Neural cell (in vitro differentiated cells): ENCODE data around the gene DPH1. TPM values are rescaled to one million over a fixed set of nuclear protein-coding genes. Genes with fewer than 3 reads are reported as not detected.

Experiments used
- H2AFZ ChIP-seq: fragments of 200-600, 300-800 bp; sonication (generic), shearing (Covaris generic); 2 replicates; pipeline ENCODE4 v1.6.0; 2014; ENCODE audit warnings: low read depth, mild to moderate bottlenecking, antibody characterized with exemption, low read length, moderate library complexity
- H3F3A ChIP-seq: fragments of 200-600 bp; shearing (Covaris generic); 2 replicates; pipeline ENCODE4 v1.6.1; 2016; ENCODE audit warnings: mild to moderate bottlenecking, moderate library complexity, mixed read lengths, antibody characterized with exemption, low read length; ENCODE audit not compliant: insufficient read depth, poor library complexity, severe bottlenecking
- H3K27ac ChIP-seq: fragments of 200-600, 300-800 bp; sonication (generic), shearing (Covaris generic); 2 replicates; pipeline ENCODE4 v1.5.1; 2014; ENCODE audit warnings: mild to moderate bottlenecking, low read length, moderate library complexity
- H3K27me3 ChIP-seq: fragments of 300-800, 200-600 bp; sonication (generic), shearing (Covaris generic); 2 replicates; pipeline ENCODE4 v1.6.0; 2014; ENCODE audit warnings: mild to moderate bottlenecking, low read depth, low read length, moderate library complexity; ENCODE audit not compliant: insufficient read depth
- H3K36me3 ChIP-seq: fragments of 300-800, 200-600 bp; sonication (generic), shearing (Covaris generic); 2 replicates; pipeline ENCODE4 v1.5.1; 2014; ENCODE audit warnings: mild to moderate bottlenecking, antibody characterized with exemption, low read length, moderate library complexity; ENCODE audit not compliant: insufficient read depth
- H3K4me2 ChIP-seq: fragments of 300-800, 200-600 bp; sonication (generic), shearing (Covaris generic); 2 replicates; pipeline ENCODE4 v1.6.0; 2014; ENCODE audit warnings: mild to moderate bottlenecking, low read length
- H3K4me3 ChIP-seq: fragments of 300-800, 200-600 bp; sonication (generic), shearing (Covaris generic); 2 replicates; pipeline ENCODE4 v1.5.1; 2014; ENCODE audit warnings: mild to moderate bottlenecking, low read length, moderate library complexity
- H3K79me2 ChIP-seq: fragments of 200-600 bp; shearing (Covaris generic); replicated peaks from 2 replicates; pipeline ENCODE4 v1.6.0; 2014; ENCODE audit warnings: mild to moderate bottlenecking, low read length, moderate library complexity; ENCODE audit not compliant: insufficient read depth
- H3K9ac ChIP-seq: fragments of 300-800, 200-600 bp; sonication (generic), shearing (Covaris generic); 2 replicates; pipeline ENCODE4 v1.6.1; 2016; ENCODE audit warnings: mild to moderate bottlenecking, low read length, mixed read lengths
- H3K9me2 ChIP-seq: fragments of 200-600 bp; shearing (Covaris generic); 2 replicates; pipeline ENCODE4 v1.6.1; 2016; ENCODE audit warnings: mild to moderate bottlenecking, low read length, mixed read lengths; ENCODE audit not compliant: insufficient read depth
- H3K9me3 ChIP-seq: fragments of 200-600, 300-800 bp; sonication (generic), shearing (Covaris generic); 2 replicates; pipeline ENCODE4 v1.6.1; 2016; ENCODE audit warnings: mild to moderate bottlenecking, mixed run types, low read length, moderate library complexity, mixed read lengths
- H4K20me1 ChIP-seq: fragments of 200-600 bp; shearing (Covaris generic); 2 replicates; pipeline ENCODE4 v1.6.1; 2016; ENCODE audit warnings: mild to moderate bottlenecking, mixed run types; ENCODE audit not compliant: insufficient read depth
- EP300 ChIP-seq: fragments of 450-650 bp; conservative IDR thresholded peaks from 2 replicates; pipeline ENCODE4 v1.6.1; 2014; ENCODE audit warnings: antibody characterized with exemption, mild to moderate bottlenecking, moderate library complexity; ENCODE audit not compliant: poor library complexity, severe bottlenecking
- EZH2 ChIP-seq: fragments of 200-600, 300-800 bp; shearing (Covaris generic), sonication (generic); IDR thresholded peaks from 2 replicates; pipeline ENCODE4 v1.6.1; 2014; ENCODE audit warnings: antibody characterized with exemption, low read length, borderline replicate concordance, mild to moderate bottlenecking; ENCODE audit not compliant: insufficient read depth, poor library complexity, severe bottlenecking
- MXI1 ChIP-seq: fragments of 450-650 bp; conservative IDR thresholded peaks from 2 replicates; pipeline ENCODE4 v1.6.1; 2014; ENCODE audit warnings: antibody characterized with exemption, mild to moderate bottlenecking; ENCODE audit not compliant: poor library complexity, severe bottlenecking
- POLR2AphosphoS5 ChIP-seq: IDR thresholded peaks from 2 replicates; pipeline ENCODE4 v1.6.1; 2012
- RAD21 ChIP-seq: fragments of 450-650 bp; conservative IDR thresholded peaks from 2 replicates; pipeline ENCODE4 v1.6.1; 2014; ENCODE audit warnings: antibody characterized with exemption, mild to moderate bottlenecking, moderate library complexity
- SMC3 ChIP-seq: fragments of 450-650 bp; conservative IDR thresholded peaks from 2 replicates; pipeline ENCODE4 v1.6.1; 2014; ENCODE audit warnings: antibody characterized with exemption, mild to moderate bottlenecking, moderate library complexity; ENCODE audit not compliant: poor library complexity
- TAF1 ChIP-seq: IDR thresholded peaks from 2 replicates; pipeline ENCODE4 v1.6.1; 2012; ENCODE audit warnings: low read depth
- polyA plus RNA-seq: library from polyadenylated mRNA; depleted of rRNA; stranded (reverse); fragments of >200 nt; gene quantifications from 2 replicates; pipeline ENCODE4 v1.2.3, GENCODE V29; 2014
- TF ChIP-seq, protein P1 (sequence below): IDR thresholded peaks from 2 replicates; pipeline ENCODE4 v1.6.1; 2012; ENCODE audit warnings: borderline replicate concordance
- TF ChIP-seq, protein P2 (sequence below): fragments of 450-650 bp; IDR thresholded peaks from 2 replicates; pipeline ENCODE4 v1.5.1; 2014; ENCODE audit warnings: antibody characterized with exemption, mild to moderate bottlenecking, moderate library complexity; ENCODE audit not compliant: poor library complexity, severe bottlenecking

DPH1 gene
- polyA plus RNA-seq, 1 donor from 2014 or later, result 44.8 TPM

DNA sequence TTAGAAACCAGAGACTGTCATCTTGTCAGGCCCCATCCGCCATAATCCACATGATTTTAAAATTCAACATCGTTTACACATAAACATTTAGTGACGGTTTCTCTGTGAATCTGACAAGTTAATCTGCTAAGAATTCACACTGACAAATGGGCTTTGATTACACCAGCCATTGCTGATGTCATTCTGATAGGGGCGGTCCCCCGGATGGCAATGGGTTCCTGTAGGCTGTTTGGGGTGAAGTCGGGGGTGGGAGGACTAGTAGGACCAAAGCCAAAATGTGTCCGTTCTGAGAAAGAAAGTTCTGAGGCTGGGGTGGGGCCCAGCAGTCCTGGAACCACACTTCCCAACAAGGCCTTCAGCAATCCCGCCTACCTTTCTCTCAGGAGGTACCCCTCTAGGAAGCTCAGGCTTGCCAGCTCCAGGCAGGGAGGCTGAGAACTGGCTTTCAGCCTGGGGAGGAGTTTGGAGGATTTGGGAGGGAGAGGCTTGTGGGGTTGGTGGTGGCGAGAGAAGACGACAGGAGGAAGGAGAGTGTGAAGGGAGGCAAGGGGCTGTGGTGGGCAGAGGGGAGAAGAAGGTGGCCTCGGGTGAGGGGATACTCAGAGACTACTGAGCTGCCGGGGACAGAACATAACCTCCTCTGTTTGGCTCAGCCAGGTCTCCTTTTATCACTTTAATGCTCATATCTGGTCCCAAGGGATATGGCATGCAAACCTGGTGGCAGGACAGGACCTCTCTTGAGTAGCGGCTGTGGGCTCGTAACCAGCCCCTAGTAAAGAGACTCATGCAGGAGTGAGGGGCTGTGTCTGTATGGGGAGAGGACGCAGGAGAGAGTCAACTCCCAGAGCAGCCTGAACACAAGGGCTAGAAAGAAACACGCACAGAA, 33.6 kb downstream of the DPH1 start:
- no peaks in the 10 kb centered on the region for H3K9me2 ChIP-seq
- no peaks in the 10 kb centered on the region for H3K9me3 ChIP-seq
- H4K20me1 ChIP-seq, result no peaks in the 10 kb centered on the region
- H3K79me2 ChIP-seq, result no peaks in the 10 kb centered on the region
- no peak overlapping the region for H3K4me2 ChIP-seq
- H3K27ac ChIP-seq, result no peak overlapping the region
- TF ChIP-seq RAD21 (no peak), EZH2 (no peak), EP300 (no peak), POLR2AphosphoS5 (no peak), TAF1 (no peak), SMC3 (no peak), MXI1 (no peak)
- TF ChIP-seq, protein P1, sequence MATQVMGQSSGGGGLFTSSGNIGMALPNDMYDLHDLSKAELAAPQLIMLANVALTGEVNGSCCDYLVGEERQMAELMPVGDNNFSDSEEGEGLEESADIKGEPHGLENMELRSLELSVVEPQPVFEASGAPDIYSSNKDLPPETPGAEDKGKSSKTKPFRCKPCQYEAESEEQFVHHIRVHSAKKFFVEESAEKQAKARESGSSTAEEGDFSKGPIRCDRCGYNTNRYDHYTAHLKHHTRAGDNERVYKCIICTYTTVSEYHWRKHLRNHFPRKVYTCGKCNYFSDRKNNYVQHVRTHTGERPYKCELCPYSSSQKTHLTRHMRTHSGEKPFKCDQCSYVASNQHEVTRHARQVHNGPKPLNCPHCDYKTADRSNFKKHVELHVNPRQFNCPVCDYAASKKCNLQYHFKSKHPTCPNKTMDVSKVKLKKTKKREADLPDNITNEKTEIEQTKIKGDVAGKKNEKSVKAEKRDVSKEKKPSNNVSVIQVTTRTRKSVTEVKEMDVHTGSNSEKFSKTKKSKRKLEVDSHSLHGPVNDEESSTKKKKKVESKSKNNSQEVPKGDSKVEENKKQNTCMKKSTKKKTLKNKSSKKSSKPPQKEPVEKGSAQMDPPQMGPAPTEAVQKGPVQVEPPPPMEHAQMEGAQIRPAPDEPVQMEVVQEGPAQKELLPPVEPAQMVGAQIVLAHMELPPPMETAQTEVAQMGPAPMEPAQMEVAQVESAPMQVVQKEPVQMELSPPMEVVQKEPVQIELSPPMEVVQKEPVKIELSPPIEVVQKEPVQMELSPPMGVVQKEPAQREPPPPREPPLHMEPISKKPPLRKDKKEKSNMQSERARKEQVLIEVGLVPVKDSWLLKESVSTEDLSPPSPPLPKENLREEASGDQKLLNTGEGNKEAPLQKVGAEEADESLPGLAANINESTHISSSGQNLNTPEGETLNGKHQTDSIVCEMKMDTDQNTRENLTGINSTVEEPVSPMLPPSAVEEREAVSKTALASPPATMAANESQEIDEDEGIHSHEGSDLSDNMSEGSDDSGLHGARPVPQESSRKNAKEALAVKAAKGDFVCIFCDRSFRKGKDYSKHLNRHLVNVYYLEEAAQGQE, result no peak
- TF ChIP-seq, protein P2, sequence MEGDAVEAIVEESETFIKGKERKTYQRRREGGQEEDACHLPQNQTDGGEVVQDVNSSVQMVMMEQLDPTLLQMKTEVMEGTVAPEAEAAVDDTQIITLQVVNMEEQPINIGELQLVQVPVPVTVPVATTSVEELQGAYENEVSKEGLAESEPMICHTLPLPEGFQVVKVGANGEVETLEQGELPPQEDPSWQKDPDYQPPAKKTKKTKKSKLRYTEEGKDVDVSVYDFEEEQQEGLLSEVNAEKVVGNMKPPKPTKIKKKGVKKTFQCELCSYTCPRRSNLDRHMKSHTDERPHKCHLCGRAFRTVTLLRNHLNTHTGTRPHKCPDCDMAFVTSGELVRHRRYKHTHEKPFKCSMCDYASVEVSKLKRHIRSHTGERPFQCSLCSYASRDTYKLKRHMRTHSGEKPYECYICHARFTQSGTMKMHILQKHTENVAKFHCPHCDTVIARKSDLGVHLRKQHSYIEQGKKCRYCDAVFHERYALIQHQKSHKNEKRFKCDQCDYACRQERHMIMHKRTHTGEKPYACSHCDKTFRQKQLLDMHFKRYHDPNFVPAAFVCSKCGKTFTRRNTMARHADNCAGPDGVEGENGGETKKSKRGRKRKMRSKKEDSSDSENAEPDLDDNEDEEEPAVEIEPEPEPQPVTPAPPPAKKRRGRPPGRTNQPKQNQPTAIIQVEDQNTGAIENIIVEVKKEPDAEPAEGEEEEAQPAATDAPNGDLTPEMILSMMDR, result no peak
- no peak overlapping the region for H3K9ac ChIP-seq
- no peak overlapping the region for H2AFZ ChIP-seq
- H3K4me3 ChIP-seq, result no peak overlapping the region
- H3F3A ChIP-seq, result no peaks in the 10 kb centered on the region
- peaks cover 26% of the 10 kb centered on the region for H3K27me3 ChIP-seq
- no peaks in the 10 kb centered on the region for H3K36me3 ChIP-seq

DNA sequence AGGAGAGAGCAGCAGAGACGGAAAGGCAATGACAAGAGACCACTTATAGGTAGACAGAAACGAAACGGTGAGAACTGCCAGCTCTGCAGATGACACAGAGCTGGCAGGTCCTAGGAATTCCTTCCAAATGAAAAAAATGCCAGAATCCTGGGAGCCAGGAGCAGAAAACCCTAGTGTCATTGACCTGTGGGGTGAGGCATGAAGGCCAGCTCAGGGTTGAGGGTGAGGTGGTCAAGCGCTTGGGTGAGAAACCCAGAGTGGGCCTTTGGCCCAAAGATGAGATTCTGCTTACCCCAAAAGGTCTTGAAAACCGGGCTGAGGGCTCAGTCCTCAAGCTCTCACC, 34.2 kb downstream of the DPH1 start:
- Histone ChIP-seq H3K4me2 (no peak overlapping the region), H3K4me3 (no peak overlapping the region), H4K20me1 (no peaks in the 10 kb centered on the region), H3K9me3 (no peaks in the 10 kb centered on the region), H3K9ac (no peak overlapping the region), H3K27ac (no peak overlapping the region), H3K9me2 (no peaks in the 10 kb centered on the region), H3K36me3 (no peaks in the 10 kb centered on the region), H2AFZ (no peak overlapping the region), H3K27me3 (peaks cover 20% of the 10 kb centered on the region), H3F3A (no peaks in the 10 kb centered on the region), H3K79me2 (no peaks in the 10 kb centered on the region)
- TF ChIP-seq POLR2AphosphoS5, result no peak

DNA sequence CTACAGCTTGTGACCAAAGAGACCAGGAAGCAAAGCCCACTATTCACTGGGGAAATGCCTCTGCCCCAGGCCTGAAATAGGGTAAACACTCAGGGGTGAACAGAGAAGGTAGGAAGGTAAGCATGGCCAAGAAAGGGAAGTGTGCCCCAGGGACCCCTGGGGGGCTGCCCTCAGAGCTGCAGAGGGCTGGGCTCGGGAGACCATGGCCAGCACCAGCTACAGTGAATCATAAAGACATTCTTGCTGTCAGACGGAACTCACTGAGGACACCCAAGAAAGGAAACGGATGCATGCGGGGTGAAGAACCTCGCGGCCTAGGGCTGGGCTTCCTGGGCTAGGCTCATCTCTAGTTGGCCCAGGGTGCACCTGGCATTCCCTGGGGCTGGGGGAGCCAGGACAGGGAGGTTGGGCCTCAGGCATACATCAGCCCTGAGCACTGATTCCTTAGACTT, 34.6 kb downstream of the DPH1 start:
- H3K27me3 ChIP-seq, result peaks cover 16% of the 10 kb centered on the region
- no peaks in the 10 kb centered on the region for H3K79me2 ChIP-seq
- no peak overlapping the region for H2AFZ ChIP-seq
- H3K4me2 ChIP-seq, result no peak overlapping the region
- H4K20me1 ChIP-seq, result no peaks in the 10 kb centered on the region
- no peaks in the 10 kb centered on the region for H3K36me3 ChIP-seq
- H3K27ac ChIP-seq, result no peak overlapping the region
- no peaks in the 10 kb centered on the region for H3F3A ChIP-seq
- no peak overlapping the region for H3K4me3 ChIP-seq
- no peak overlapping the region for H3K9ac ChIP-seq
- no peaks in the 10 kb centered on the region for H3K9me3 ChIP-seq
- TF ChIP-seq EZH2 (no peak), TAF1 (no peak), RAD21 (no peak), SMC3 (no peak), EP300 (no peak), MXI1 (no peak), POLR2AphosphoS5 (no peak)
- TF ChIP-seq, protein P2, result no peak
- TF ChIP-seq, protein P1, result no peak
- H3K9me2 ChIP-seq, result no peaks in the 10 kb centered on the region
